Mucosa of descending colon (tissue), 3 donors: ENCODE measurements around the gene CHST1. TPM values are rescaled to one million over a fixed set of nuclear protein-coding genes. Genes with fewer than 3 reads are reported as not detected.

Source experiments
- ATAC-seq: fragments of 200-7000 bp; cut with Tn5 transposase; one replicate; pipeline ENCODE4 v1.9.1; 2020; ENCODE audit warnings: mild to moderate bottlenecking, moderate library complexity
- DNase-seq, 3 donors: peaks; one replicate each; pipeline ENCODE4 v3.0.0-alpha.2; 2020
- H3K36me3 ChIP-seq: fragments of 200-600 bp; one replicate; pipeline ENCODE4 v1.8.0; 2021; ENCODE audit warnings: low read depth, mild to moderate bottlenecking
- H3K4me1 ChIP-seq: fragments of 200-600 bp; one replicate; pipeline ENCODE4 v1.8.0; 2021; ENCODE audit warnings: low read depth, mild to moderate bottlenecking
- H3K4me3 ChIP-seq: fragments of 200-600 bp; one replicate; pipeline ENCODE4 v1.8.0; 2021; ENCODE audit warnings: mild to moderate bottlenecking
- H3K9me3 ChIP-seq: fragments of 200-600 bp; one replicate; pipeline ENCODE4 v1.8.0; 2021; ENCODE audit warnings: mild to moderate bottlenecking
- intact Hi-C, 2 donors: fragments of 100-400 bp; cut with DNase I in 1 of 2; cut with micrococcal nuclease in 1 of 2; formaldehyde crosslinking; loops; one replicate each; pipeline versions ENCODE4 v1.11.0 to v1.11.1; 2022; cut with DNase I, micrococcal nuclease
- total RNA-seq, 3 donors: library from RNA; stranded (reverse); fragmentation: NEBNext Ultra II Directional in 2 of 3; extraction: Animal tissue kit (Norgen Biotek cat#: 25700) in 2 of 3; gene quantifications; one replicate each; pipeline versions ENCODE4 v1.2.1 to v1.2.4, GENCODE V29; 2021 to 2023
- TF ChIP-seq, protein P1 (sequence below): fragments of 200-600 bp; IDR thresholded peaks from one replicate; pipeline ENCODE4 v1.8.0; 2022; ENCODE audit warnings: antibody characterized with exemption, mild to moderate bottlenecking
- donor health status: DM: no; HTN: no; CAD: no; lungs with moderate emphysema.
- donor health status: DM: no; HTN: no; CAD: no.
- donor health status: DM: no; HTN: yes; CAD: no.

The CHST1 gene
- total RNA-seq, 3 donors from 2014 or later = 0.58 to 2.8 (median 1.4) TPM

DNA sequence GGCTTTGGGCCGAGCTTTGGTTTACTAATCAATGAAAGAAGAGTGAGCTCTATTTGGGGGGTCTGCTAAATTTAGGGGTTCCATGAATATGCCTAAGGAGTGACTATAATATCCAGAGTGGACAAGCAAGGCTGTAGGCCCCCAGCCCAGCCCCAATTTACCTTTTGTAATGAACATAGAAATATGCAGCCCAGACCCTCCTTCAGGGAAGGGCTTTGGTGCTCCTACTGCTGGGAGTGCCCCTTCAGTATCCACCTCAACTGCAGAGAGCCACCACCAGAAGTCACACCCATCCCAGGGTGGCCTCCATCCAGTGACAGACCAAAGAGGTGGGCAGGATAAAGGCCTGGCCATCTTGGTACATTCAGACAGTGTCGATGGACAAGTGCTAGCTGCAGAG, 43.1 kb downstream of the CHST1 start:
- Histone ChIP-seq H3K4me3 (no peak overlapping the region), H3K9me3 (no peaks in the 10 kb centered on the region), H3K4me1 (no peaks in the 10 kb centered on the region), H3K36me3 (no peaks in the 10 kb centered on the region)
- TF ChIP-seq, protein P1, sequence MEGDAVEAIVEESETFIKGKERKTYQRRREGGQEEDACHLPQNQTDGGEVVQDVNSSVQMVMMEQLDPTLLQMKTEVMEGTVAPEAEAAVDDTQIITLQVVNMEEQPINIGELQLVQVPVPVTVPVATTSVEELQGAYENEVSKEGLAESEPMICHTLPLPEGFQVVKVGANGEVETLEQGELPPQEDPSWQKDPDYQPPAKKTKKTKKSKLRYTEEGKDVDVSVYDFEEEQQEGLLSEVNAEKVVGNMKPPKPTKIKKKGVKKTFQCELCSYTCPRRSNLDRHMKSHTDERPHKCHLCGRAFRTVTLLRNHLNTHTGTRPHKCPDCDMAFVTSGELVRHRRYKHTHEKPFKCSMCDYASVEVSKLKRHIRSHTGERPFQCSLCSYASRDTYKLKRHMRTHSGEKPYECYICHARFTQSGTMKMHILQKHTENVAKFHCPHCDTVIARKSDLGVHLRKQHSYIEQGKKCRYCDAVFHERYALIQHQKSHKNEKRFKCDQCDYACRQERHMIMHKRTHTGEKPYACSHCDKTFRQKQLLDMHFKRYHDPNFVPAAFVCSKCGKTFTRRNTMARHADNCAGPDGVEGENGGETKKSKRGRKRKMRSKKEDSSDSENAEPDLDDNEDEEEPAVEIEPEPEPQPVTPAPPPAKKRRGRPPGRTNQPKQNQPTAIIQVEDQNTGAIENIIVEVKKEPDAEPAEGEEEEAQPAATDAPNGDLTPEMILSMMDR = no peak
- DNase-seq = no peak
- no peak for ATAC-seq
- intact Hi-C loops = no loop called here

DNA sequence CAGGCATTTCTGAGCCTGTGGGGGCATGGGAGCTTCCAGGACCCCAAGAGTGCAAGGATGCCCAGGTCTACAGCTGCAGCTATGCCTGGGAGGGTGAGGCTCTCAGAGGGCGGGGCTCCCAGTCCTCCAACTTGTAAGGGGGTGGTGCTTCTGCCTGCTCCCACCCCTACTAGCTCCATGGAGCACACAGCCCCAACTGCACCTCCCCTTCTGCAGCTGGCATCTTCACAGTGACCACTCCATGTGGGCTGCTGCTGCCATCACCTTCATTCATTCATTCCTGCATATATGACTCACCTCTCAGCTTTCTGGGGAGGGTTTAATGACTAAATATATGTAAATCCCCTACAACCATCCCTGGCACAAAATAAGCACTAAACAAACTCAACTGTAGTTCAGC, 43.8 kb downstream of the CHST1 start:
- ATAC-seq = no peak
- no peaks in the 10 kb centered on the region for H3K36me3 ChIP-seq
- no peak overlapping the region for H3K4me3 ChIP-seq
- TF ChIP-seq, protein P1 = no peak
- no peaks in the 10 kb centered on the region for H3K9me3 ChIP-seq
- H3K4me1 ChIP-seq = no peaks in the 10 kb centered on the region
- intact Hi-C loops = no loop called here
- no peak for DNase-seq

DNA sequence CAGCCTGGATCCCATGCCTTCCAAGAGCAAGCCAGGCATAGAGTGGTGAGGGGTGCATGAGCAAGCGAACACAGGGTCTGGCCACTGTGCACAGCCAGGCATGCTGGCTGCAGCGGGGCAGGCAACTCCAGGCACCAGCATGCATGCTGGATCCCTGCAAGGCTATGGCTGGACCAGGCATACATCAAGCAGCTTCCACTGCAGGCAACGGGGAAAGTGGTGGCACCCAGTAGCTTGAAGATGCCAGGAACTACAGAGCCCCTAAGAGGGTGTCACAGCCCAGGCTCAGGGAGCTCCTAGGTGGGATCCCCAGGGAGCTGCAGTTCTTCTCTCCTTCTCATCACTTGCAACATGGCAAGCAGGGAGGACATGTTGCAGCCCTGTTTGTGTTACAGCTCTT, 45.2 kb downstream of the CHST1 start:
- Histone ChIP-seq H3K9me3 (no peaks in the 10 kb centered on the region), H3K4me3 (no peak overlapping the region), H3K4me1 (no peaks in the 10 kb centered on the region), H3K36me3 (no peaks in the 10 kb centered on the region)
- DNase-seq (no peak), ATAC-seq (no peak)
- TF ChIP-seq, protein P1 = no peak
- intact Hi-C loops = no loop called here

DNA sequence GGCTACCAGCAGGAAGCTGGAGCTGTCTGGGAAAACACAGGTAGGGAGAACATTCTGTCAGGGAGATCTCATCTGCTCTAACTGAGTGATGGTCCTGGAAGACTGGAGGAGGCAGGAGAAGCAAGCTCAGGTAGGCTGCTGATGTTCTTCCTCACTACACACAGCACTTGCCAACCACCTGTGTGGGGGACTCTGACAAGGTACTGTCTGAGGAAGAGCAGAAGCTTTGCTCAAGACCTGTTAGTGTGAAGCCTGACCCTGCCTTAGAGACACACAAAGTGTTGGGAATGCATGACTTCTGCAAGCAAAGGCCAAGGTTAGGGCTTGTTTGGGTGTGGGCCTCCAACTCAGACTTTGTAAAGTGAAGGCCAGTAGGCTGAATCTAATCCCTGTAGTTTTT, 46.5 kb downstream of the CHST1 start:
- Histone ChIP-seq H3K36me3 (no peaks in the 10 kb centered on the region), H3K4me1 (no peaks in the 10 kb centered on the region), H3K9me3 (no peaks in the 10 kb centered on the region), H3K4me3 (no peak overlapping the region)
- intact Hi-C loops = no loop called here
- DNase-seq (no peak), ATAC-seq (no peak)
- TF ChIP-seq, protein P1 = no peak

DNA sequence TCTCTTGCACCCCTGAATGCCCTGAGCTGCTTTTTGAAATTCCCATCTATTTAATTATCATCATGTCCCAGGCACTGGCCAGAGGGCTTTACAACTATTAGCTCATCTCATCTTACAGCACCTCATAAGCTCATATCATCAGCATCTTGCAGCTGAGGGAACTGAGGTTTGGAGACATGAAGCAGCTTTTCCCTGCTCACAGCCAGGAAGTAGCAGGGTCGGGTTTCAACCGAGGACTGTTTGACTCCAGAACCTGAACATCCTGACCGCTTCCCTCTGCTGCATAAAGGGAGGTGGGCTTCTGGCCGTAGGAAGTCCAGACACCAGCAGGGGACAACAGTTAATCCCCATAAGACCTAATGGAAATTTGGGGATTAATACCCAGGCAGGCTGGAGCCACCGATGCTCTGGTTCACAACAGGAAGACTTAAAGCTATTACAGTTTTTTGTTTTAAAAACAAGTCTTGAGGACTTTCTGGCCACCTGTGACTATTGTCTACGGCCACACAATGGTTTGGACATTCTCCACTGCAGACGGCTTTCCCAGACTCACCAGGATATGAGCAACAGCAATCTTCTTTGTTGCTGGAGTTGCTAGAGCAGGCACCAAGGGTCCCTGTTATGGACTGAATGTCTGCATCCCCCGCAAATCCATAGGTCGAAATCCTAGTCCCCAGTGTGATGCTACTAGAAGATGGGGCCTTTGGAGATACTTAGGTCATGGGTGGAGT, 47.4 kb downstream of the CHST1 start:
- Histone ChIP-seq H3K36me3 (no peaks in the 10 kb centered on the region), H3K9me3 (no peaks in the 10 kb centered on the region), H3K4me1 (no peaks in the 10 kb centered on the region), H3K4me3 (no peak overlapping the region)
- TF ChIP-seq, protein P1 = no peak
- no peak for ATAC-seq
- intact Hi-C loops = no loop called here
- no peak for DNase-seq
